Endothelial cell of hepatic sinusoid (primary cell): Measurements from ENCODE around the gene RORC.

ENCODE experiments used
- in situ Hi-C: cut with HindIII; loops from 2 replicates; pipeline ENCODE4 v1.10.0; 2017; ENCODE audit warnings: low sequenced_read_pairs

The RORC gene

GRCh38 chr1:151829352-151830046 is 2.1 kb downstream of the RORC start:
- in situ Hi-C loops = no loop called here

GRCh38 chr1:151828921-151829320 is 2.7 kb downstream of the RORC start:
- in situ Hi-C loops = no loop called here

GRCh38 chr1:151827853-151828252 is 3.7 kb downstream of the RORC start:
- in situ Hi-C loops = no loop called here

DNA sequence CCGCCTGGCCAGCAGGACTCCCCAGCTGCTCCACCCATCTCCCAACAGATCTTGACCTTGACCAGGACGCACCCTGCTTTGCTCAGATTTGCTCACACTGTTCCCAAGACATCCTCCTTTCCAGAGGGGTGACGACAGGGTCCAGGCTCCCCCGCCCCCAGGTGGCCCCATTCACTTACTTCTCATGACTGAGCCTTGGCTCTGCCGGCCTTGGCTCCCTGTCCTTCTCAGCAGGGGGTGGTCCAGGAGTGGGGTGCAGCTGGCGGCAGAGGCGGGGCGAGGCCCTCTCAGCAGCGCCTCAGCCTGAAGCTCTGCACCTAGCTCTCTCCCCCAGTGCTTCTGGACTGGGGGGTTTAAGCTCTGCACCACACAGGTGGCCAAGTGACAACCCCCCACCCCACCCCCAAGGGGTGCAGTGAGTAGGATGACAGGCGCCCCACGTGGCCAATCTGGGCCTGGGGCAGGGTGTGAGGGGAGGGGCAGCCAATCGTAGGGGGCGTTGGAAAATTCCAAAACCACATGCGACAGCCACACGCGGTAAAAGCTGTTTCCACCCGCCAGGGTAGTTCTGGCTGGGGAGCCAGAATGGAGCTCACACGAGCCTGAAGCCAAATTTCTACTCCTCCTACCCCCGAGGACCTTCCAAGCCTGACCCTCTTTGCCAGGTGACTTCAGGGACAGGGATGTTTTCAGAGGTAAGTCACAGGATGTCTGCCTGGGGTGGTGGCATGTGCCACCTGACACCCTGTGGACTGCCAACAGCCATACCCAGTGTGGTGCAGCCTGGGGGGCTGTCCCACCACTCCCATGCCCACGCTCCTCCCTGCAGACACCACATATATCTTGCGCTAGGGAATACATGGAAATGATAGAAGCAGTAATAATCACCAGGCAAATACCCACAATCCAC is 5.6 kb downstream of the RORC start:
- in situ Hi-C loops = no loop called here

- in situ Hi-C loops = no loop called here
Observed at GRCh38 chr1:151825204-151825603, 6.4 kb downstream of the RORC start.

DNA sequence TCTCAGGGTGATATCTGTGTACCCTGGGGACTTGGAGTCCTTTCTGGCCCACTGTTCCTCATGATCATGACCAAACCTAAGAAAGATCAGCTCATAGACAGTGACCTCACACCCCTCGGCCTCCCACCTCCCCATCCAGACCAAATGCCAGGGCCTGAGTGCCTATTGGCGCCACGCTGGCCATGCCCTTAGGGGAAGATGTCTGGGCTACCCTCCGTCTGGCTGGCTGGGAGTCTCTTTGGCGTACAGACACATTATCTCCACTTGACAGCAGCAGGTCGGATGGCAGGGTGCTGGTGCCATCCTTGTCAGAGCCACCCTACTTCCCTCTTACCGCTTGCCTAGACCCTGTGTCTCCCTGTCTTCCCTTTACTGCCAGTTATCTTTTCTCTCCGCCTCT is 8.4 kb downstream of the RORC start:
- in situ Hi-C loops = no loop called here

DNA sequence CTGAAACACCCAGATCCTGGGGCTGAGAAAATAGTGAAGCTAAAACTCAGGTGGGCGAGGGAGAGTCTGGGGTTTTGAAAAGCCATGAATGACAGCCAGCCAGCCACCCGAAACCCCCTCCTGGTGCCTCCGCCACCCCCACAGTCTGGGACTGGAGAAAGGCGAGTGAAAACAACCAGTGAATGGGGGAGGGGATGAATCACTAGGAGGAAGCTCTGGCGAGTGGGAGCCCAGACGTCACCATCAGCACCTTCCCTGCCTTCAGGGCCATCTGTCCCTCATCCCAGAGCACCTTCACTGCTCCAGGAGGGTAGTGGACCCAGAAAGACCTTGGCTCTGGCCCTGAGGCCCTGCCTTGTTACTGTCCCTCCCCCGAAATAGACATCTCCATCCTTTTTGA is 9.2 kb downstream of the RORC start:
- in situ Hi-C loops = no loop called here

DNA sequence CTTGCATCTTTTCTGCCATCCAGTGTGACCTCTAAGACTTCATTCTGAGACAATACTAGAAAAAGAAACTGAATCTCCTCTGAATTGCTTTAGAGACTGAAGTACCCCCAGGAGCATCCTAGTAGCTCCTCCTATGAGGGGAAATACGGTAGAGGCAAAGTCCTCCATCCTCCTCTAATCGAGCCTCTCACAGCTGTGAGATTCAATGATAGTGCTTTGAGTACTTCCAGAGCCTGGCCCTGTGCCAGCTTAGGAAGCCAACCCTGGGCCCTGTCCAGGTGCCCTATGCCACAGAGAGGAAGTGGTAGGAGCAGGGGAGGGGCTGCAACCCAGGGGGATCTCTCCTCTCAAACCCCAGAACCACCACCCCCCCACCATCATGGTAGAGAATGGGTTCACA is 10.7 kb downstream of the RORC start:
- in situ Hi-C loops = no loop called here

GRCh38 chr1:151819976-151820623 is 11.5 kb downstream of the RORC start:
- in situ Hi-C loops = no loop called here

GRCh38 chr1:151819227-151819835 is 12.3 kb downstream of the RORC start:
- in situ Hi-C loops = no loop called here

DNA sequence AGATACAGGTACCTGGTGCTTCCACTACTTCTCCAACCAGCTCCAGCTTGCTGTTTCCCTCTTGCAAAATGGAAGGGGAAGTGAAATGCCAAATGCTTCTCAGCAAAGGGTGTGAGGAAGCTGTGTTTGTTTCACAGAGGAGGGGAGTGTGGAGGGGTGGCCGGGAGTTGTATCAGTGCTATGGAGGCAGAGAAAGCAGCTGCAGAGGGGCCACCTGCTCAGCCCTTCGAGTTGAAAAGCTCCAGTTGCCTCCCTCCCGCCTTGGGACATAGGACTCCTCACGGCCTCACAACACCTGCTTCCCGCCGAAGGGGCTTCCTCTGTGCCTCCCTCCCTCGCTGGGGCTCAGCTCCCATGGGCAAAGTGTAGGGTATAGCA is 14.3 kb downstream of the RORC start:
- in situ Hi-C loops = no loop called here

GRCh38 chr1:151816548-151817352 is 14.9 kb downstream of the RORC start:
- in situ Hi-C loops = no loop called here

GRCh38 chr1:151815716-151816327 is 15.8 kb downstream of the RORC start:
- in situ Hi-C loops = no loop called here

DNA sequence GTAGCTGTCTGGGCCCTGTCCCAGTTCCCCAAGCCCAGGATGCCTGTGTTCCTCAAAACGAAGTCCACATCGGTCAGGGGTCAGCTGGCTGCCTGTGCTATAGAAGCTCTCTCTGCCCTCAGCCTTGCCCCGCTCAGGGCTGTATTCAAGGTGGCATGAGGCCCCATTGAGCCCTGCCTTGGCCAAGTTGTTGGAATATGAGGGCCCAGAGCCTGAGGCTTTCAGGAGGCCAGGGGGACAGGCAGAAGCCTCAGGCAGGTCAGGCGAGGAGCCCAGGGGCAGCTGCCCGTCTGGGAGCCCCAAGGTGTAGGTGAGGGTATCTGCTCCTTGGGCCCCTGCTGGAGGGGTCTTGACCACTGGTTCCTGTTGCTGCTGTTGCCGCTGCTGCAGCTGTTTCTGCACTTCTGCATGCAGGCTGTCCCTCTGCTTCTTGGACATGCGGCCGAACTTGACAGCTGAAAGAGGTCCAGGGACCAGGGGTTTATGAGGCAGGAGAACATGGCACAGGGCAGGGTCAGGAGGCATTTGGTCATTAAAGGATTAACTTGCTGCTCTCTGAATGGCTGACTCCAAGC is 16.5 kb downstream of the RORC start:
- in situ Hi-C loops = no loop called here

GRCh38 chr1:151814426-151814825 is 17.2 kb downstream of the RORC start:
- in situ Hi-C loops = no loop called here

- in situ Hi-C loops = no loop called here
Observed at GRCh38 chr1:151813271-151813977, 18.2 kb downstream of the RORC start.

DNA sequence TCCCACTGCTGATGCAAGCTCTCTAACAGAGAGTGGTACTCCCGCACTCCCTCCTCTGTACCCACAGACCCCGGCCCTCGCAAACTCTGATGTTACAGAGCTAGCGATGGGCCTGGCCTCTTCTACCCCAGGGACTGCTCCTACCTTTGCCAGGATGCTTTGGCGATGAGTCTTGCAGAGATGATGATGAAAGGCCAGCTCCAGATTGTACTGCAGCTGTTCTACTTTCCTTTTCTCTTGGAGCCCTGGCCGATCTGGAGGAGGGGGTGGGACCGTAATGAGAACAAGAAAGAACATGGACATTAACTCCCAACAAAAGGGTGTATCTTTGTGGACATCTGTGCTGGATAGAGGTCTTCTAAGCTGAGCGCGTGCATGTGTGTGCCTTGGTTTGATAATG is 20.4 kb downstream of the RORC start:
- in situ Hi-C loops = no loop called here

GRCh38 chr1:151809985-151810556 is 21.5 kb downstream of the RORC start:
- in situ Hi-C loops = loop anchor here (5.0 kb wide), 1 partner anchor 53 kb away; no protein-coding TSS in a partner anchor
